Body of pancreas (tissue), 4 donors: ENCODE results near the gene YEATS2.

Source experiments
- CTCF ChIP-seq, 7 experiments: fragments of 450-650 bp in 4 of 7; fragments of 200-600 bp in 3 of 7; sonication (generic) in 3 of 7; IDR thresholded peaks; one replicate each; pipeline ENCODE4 v1.5.1; 2016 to 2019; ENCODE audit warnings: antibody characterized with exemption in 7 of 7
- POLR2A ChIP-seq, 3 donors: fragments of 450-650 bp; IDR thresholded peaks; one replicate each; pipeline ENCODE4 v1.6.1; 2016; ENCODE audit warnings: antibody characterized with exemption in 3 of 3, mild to moderate bottlenecking in 2 of 3

GRCh38 chr3:183692436-183692835, 5.2 kb upstream of the YEATS2 start:
- TF ChIP-seq CTCF (IDR thresholded peaks at IDR 0.05) (no peak), POLR2A (IDR thresholded peaks at IDR 0.05) (no peak)
